ENCODE data around the gene FBXW4. TPM values are rescaled to one million over a fixed set of nuclear protein-coding genes. Genes with fewer than 3 reads are reported as not detected.

Gene FBXW4
- polyA plus RNA-seq, 6 donors from 2014 or later: 0.50 to 13.8 (median 7.1) TPM

- DNase-seq: no peak
- Mint-ChIP-seq H3K36me3 (no peaks in the 10 kb centered on the region), H3K4me1 (no peaks in the 10 kb centered on the region), H3K9me3 (peaks cover 0 to 3% (median 0%) of the 10 kb centered on the region in 7 donors), H3K4me3 (peak overlapping the region in 1 of 8 donors; percentile 1), H3K27me3 (peaks cover 15 to 58% (median 29%) of the 10 kb centered on the region in 3 donors), H3K27ac (no peak overlapping the region)
- ATAC-seq (ENCODE audit: low read depth in 2 of 2): no peak
Observed at GRCh38 chr10:101716891-101717659, 22.1 kb upstream of the FBXW4 start.

- Mint-ChIP-seq H3K27ac (no peak overlapping the region), H3K36me3 (no peaks in the 10 kb centered on the region), H3K4me1 (peaks cover 0 to 2% (median 0%) of the 10 kb centered on the region in 3 donors), H3K9me3 (peaks cover 0 to 3% (median 0%) of the 10 kb centered on the region in 7 donors), H3K4me3 (no peak overlapping the region), H3K27me3 (peaks cover 13 to 38% (median 28%) of the 10 kb centered on the region in 3 donors)
- ATAC-seq (ENCODE audit: low read depth in 2 of 2) (no peak), DNase-seq (no peak)
Observed at GRCh38 chr10:101712997-101713396, 18.0 kb upstream of the FBXW4 start.

- Mint-ChIP-seq H3K36me3 (no peaks in the 10 kb centered on the region), H3K27me3 (peaks cover 29 to 45% (median 30%) of the 10 kb centered on the region in 3 donors), H3K4me1 (peaks cover 0 to 2% (median 0%) of the 10 kb centered on the region in 3 donors), H3K9me3 (peaks cover 0 to 3% (median 0%) of the 10 kb centered on the region in 7 donors), H3K4me3 (no peak overlapping the region), H3K27ac (no peak overlapping the region)
- ATAC-seq (ENCODE audit: low read depth in 2 of 2) (no peak), DNase-seq (no peak)
Observed at GRCh38 chr10:101710793-101711192, 15.8 kb upstream of the FBXW4 start.

GRCh38 chr10:101710059-101710695 lies 15.2 kb upstream of the FBXW4 start:
- peaks cover 0 to 2% (median 0%) of the 10 kb centered on the region in 3 donors for H3K4me1 Mint-ChIP-seq
- peaks cover 0 to 3% (median 0%) of the 10 kb centered on the region in 7 donors for H3K9me3 Mint-ChIP-seq
- ATAC-seq (ENCODE audit: low read depth in 2 of 2) (no peak), DNase-seq (no peak)
- H3K27me3 Mint-ChIP-seq: peaks cover 29 to 47% (median 30%) of the 10 kb centered on the region in 3 donors
- no peak overlapping the region for H3K4me3 Mint-ChIP-seq
- no peaks in the 10 kb centered on the region for H3K36me3 Mint-ChIP-seq
- H3K27ac Mint-ChIP-seq: no peak overlapping the region

- H3K9me3 Mint-ChIP-seq: peaks cover 0 to 3% (median 0%) of the 10 kb centered on the region in 7 donors
- H3K4me1 Mint-ChIP-seq: peaks cover 0 to 2% (median 0%) of the 10 kb centered on the region in 3 donors
- H3K36me3 Mint-ChIP-seq: no peaks in the 10 kb centered on the region
- DNase-seq: no peak
- no peak overlapping the region for H3K27ac Mint-ChIP-seq
- no peak for ATAC-seq (ENCODE audit: low read depth in 2 of 2)
- no peak overlapping the region for H3K4me3 Mint-ChIP-seq
- peaks cover 29 to 46% (median 33%) of the 10 kb centered on the region in 3 donors for H3K27me3 Mint-ChIP-seq
Observed at GRCh38 chr10:101709359-101710058, 14.5 kb upstream of the FBXW4 start.

GRCh38 chr10:101708870-101709269 lies 13.9 kb upstream of the FBXW4 start:
- DNase-seq: no peak
- no peak overlapping the region for H3K27ac Mint-ChIP-seq
- H3K27me3 Mint-ChIP-seq: peaks cover 29 to 44% (median 35%) of the 10 kb centered on the region in 3 donors
- peaks cover 0 to 2% (median 0%) of the 10 kb centered on the region in 3 donors for H3K4me1 Mint-ChIP-seq
- H3K4me3 Mint-ChIP-seq: no peak overlapping the region
- no peak for ATAC-seq (ENCODE audit: low read depth in 2 of 2)
- H3K36me3 Mint-ChIP-seq: no peaks in the 10 kb centered on the region
- peaks cover 0 to 3% (median 0%) of the 10 kb centered on the region in 7 donors for H3K9me3 Mint-ChIP-seq

- Mint-ChIP-seq H3K27me3 (peaks cover 29 to 38% (median 32%) of the 10 kb centered on the region in 3 donors), H3K4me3 (no peak overlapping the region), H3K36me3 (no peaks in the 10 kb centered on the region), H3K27ac (no peak overlapping the region), H3K4me1 (peaks cover 0 to 2% (median 0%) of the 10 kb centered on the region in 3 donors), H3K9me3 (no peaks in the 10 kb centered on the region)
- DNase-seq (no peak), ATAC-seq (ENCODE audit: low read depth in 2 of 2) (no peak)
Observed at GRCh38 chr10:101708073-101708472, 13.1 kb upstream of the FBXW4 start.

GRCh38 chr10:101704331-101704730 lies 9.4 kb upstream of the FBXW4 start:
- Mint-ChIP-seq H3K27ac (no peak overlapping the region), H3K4me1 (no peaks in the 10 kb centered on the region), H3K9me3 (no peaks in the 10 kb centered on the region), H3K27me3 (peaks cover 16 to 35% (median 26%) of the 10 kb centered on the region in 3 donors), H3K36me3 (no peaks in the 10 kb centered on the region), H3K4me3 (no peak overlapping the region)
- ATAC-seq (ENCODE audit: low read depth in 2 of 2) (no peak), DNase-seq (no peak)

- H3K27ac Mint-ChIP-seq: peak overlapping the region in 3 of 6 donors; percentile 20 to 54 (median 30)
- ATAC-seq (ENCODE audit: low read depth in 2 of 2): no peak
- no peaks in the 10 kb centered on the region for H3K9me3 Mint-ChIP-seq
- peak overlapping the region in 3 of 8 donors; percentile 6 to 95 (median 39) for H3K4me3 Mint-ChIP-seq
- no peak for DNase-seq
- H3K36me3 Mint-ChIP-seq: no peaks in the 10 kb centered on the region
- no peaks in the 10 kb centered on the region for H3K27me3 Mint-ChIP-seq
- H3K4me1 Mint-ChIP-seq: peaks cover 11 to 19% (median 17%) of the 10 kb centered on the region in 3 donors
Observed at GRCh38 chr10:101696632-101697031, 1.7 kb upstream of the FBXW4 start.

- no peaks in the 10 kb centered on the region for H3K27me3 Mint-ChIP-seq
- no peak for DNase-seq
- ATAC-seq (ENCODE audit: low read depth in 2 of 2): no peak
- peak overlapping the region; percentile 86 to 97 (median 92) for H3K4me3 Mint-ChIP-seq
- no peaks in the 10 kb centered on the region for H3K9me3 Mint-ChIP-seq
- no peaks in the 10 kb centered on the region for H3K36me3 Mint-ChIP-seq
- peaks cover 11 to 30% (median 28%) of the 10 kb centered on the region in 3 donors for H3K4me1 Mint-ChIP-seq
- peak overlapping the region; percentile 69 to 99 (median 94) for H3K27ac Mint-ChIP-seq
Observed at GRCh38 chr10:101695404-101695890, 477 bp upstream of the FBXW4 start.

GRCh38 chr10:101693978-101694673 lies 844 bp downstream of the FBXW4 start:
- Mint-ChIP-seq H3K4me1 (peaks cover 18 to 42% (median 37%) of the 10 kb centered on the region in 3 donors), H3K36me3 (no peaks in the 10 kb centered on the region), H3K27ac (peak overlapping the region; percentile 94 to 99 (median 98)), H3K9me3 (no peaks in the 10 kb centered on the region), H3K27me3 (no peaks in the 10 kb centered on the region), H3K4me3 (peak overlapping the region; percentile 95 to 98 (median 97))
- peak; percentile 68 for DNase-seq
- ATAC-seq (ENCODE audit: low read depth in 2 of 2): peak; percentile 55 to 62

GRCh38 chr10:101693651-101693977 lies 1.4 kb downstream of the FBXW4 start:
- Mint-ChIP-seq H3K27ac (peak overlapping the region; percentile 94 to 99 (median 98)), H3K4me1 (peaks cover 18 to 42% (median 37%) of the 10 kb centered on the region in 3 donors), H3K36me3 (no peaks in the 10 kb centered on the region), H3K27me3 (no peaks in the 10 kb centered on the region), H3K9me3 (no peaks in the 10 kb centered on the region), H3K4me3 (peak overlapping the region; percentile 95 to 98 (median 97))
- DNase-seq (no peak), ATAC-seq (ENCODE audit: low read depth in 2 of 2) (peak in 1 of 2 donors; percentile 6)

- Mint-ChIP-seq H3K36me3 (peaks cover 0 to 10% of the 10 kb centered on the region in 2 donors), H3K4me3 (no peak overlapping the region), H3K27ac (peak overlapping the region in 4 of 6 donors; percentile 5 to 54 (median 26)), H3K9me3 (no peaks in the 10 kb centered on the region), H3K27me3 (no peaks in the 10 kb centered on the region), H3K4me1 (peaks cover 38 to 64% (median 61%) of the 10 kb centered on the region in 3 donors)
- no peak for DNase-seq
- ATAC-seq (ENCODE audit: low read depth in 2 of 2): no peak
Observed at GRCh38 chr10:101691081-101691480, 3.9 kb downstream of the FBXW4 start.
